RWPE1 (cell line): ENCODE measurements around the gene CBX7.

ENCODE experiments used
- CTCF ChIA-PET: fragments of 350-600 bp; sonication (Branson Sonifier 250); formaldehyde crosslinking; extraction: SDS; loops from one replicate; lab custom pipeline; 2021; lab: Yijun Ruan, JAX
- POLR2A ChIA-PET: fragments of 400-600 bp; formaldehyde crosslinking; extraction: SDS; loops from one replicate; lab custom pipeline; 2020; ENCODE audit warnings: antibody characterized with exemption; ENCODE audit not compliant: low non-redundant PET; lab: Yijun Ruan, JAX
- DNase-seq: peaks from one replicate; pipeline ENCODE4 v3.0.0; 2012; ENCODE audit warnings: low spot score
- H3K27ac ChIP-seq: fragments of 450-650 bp; 2 replicates; pipeline ENCODE4 v1.5.1; 2017
- TF ChIP-seq, protein P1 (sequence below): fragments of 450-650 bp; conservative IDR thresholded peaks from 2 replicates; pipeline ENCODE4 v1.5.1; 2017; ENCODE audit warnings: low read depth, mild to moderate bottlenecking

The CBX7 gene

DNA sequence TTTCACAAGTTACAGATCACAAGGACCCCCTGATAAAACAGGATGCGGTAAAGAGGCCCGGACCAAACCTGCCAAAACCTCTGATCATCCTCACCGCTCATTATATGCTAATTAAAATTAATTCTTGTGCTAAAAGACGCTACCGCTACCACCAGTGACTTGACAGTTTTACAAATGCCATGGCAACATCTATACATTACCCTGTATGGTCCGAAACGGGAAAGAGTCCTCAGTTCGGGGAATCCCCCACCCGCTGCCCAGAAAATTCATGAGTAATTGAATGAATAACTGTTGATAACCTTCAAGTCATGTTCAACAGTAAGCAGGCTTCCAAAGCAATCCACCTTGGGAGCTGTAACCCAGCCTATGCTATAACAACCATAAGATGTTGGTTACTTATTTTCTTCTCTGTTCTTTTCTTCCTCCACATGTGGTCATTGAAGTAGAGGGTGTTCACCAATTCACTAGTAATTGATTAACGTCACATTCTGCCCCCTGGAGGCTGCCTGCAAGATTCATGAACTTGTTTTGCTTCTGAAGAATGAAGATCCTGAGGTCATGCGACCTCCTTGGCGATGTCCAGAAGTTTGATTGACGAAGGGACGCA is 34.8 kb downstream of the CBX7 start:
- ChIA-PET POLR2A (no interaction called here), CTCF (interaction anchor here (1.0 kb wide), 1 partner anchor 187 kb away, joined by 4 read pairs; no protein-coding TSS in a partner anchor)
- no peak overlapping the region for H3K27ac ChIP-seq
- TF ChIP-seq, protein P1, sequence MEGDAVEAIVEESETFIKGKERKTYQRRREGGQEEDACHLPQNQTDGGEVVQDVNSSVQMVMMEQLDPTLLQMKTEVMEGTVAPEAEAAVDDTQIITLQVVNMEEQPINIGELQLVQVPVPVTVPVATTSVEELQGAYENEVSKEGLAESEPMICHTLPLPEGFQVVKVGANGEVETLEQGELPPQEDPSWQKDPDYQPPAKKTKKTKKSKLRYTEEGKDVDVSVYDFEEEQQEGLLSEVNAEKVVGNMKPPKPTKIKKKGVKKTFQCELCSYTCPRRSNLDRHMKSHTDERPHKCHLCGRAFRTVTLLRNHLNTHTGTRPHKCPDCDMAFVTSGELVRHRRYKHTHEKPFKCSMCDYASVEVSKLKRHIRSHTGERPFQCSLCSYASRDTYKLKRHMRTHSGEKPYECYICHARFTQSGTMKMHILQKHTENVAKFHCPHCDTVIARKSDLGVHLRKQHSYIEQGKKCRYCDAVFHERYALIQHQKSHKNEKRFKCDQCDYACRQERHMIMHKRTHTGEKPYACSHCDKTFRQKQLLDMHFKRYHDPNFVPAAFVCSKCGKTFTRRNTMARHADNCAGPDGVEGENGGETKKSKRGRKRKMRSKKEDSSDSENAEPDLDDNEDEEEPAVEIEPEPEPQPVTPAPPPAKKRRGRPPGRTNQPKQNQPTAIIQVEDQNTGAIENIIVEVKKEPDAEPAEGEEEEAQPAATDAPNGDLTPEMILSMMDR, result peak; percentile 40
- DNase-seq, result no peak

GRCh38 chr22:39115977-39116621 is 36.4 kb downstream of the CBX7 start:
- TF ChIP-seq, protein P1, result no peak
- ChIA-PET CTCF (no interaction called here), POLR2A (no interaction called here)
- DNase-seq, result no peak
- H3K27ac ChIP-seq, result no peak overlapping the region

- DNase-seq, result no peak
- no peak overlapping the region for H3K27ac ChIP-seq
- POLR2A ChIA-PET, result no interaction called here
- TF ChIP-seq, protein P1, result no peak
- CTCF ChIA-PET, result interaction anchor here (0.7 kb wide), 1 partner anchor 269 kb away, joined by 4 read pairs; no protein-coding TSS in a partner anchor
These were observed 36.9 kb downstream of the CBX7 start for GRCh38 chr22:39115570-39115969.

GRCh38 chr22:39114112-39114511 is 38.4 kb downstream of the CBX7 start:
- CTCF ChIA-PET, result interaction anchor here (0.6 to 0.9 kb wide), 2 partner anchors 245 to 345 kb away, joined by 3 read pairs; no protein-coding TSS in a partner anchor
- no peak for DNase-seq
- TF ChIP-seq, protein P1, result no peak
- POLR2A ChIA-PET, result no interaction called here
- H3K27ac ChIP-seq, result no peak overlapping the region

DNA sequence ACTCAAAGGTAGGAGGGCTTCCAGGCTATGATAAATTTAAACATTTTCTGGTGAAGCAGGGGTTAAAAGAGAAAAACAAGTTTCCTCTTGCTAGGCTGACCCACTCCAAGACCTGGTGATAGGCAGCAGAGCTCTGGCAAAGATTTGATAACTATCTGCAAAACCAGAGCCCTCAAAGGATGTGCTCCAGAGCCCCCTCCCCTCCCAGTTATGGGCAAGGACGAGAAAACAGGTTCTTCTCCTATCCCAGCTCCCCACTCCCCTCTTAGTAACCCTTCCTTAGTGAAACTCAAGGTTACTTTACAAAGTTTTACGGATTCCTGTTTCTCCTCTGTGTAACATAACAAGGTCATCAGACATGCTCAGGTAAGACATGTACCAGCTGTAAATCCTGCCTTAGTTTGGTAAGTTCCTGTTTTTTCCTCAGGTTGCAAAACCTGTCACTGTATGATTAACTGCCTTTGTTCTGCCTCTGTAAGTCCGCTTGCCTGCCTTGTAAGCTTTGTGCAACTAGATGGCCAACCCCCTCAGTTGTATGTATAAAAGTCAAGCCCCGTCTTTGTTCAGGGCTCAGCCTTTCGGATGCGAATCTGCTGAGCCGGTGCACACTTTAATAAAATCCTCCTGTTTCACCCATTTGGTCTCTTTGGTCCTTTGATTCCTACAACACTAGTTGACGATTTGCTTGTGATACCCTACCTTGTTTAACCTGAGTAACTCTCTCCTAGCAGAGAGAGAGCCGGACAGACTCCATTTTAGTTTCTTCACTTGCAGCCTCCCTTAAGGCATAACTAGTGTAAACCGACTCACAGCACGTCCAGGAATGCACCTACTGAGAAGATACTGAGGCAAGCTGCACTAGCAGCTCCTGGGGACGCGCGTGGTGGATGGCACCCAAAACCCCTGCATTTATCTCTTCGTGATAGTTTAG is 41.6 kb downstream of the CBX7 start:
- TF ChIP-seq, protein P1, result no peak
- CTCF ChIA-PET, result interaction anchor here (0.6 to 1.5 kb wide), 4 partner anchors 11 to 319 kb away, joined by 3 to 4 read pairs (median 3); no protein-coding TSS in a partner anchor
- POLR2A ChIA-PET, result no interaction called here
- no peak overlapping the region for H3K27ac ChIP-seq
- DNase-seq, result no peak

DNA sequence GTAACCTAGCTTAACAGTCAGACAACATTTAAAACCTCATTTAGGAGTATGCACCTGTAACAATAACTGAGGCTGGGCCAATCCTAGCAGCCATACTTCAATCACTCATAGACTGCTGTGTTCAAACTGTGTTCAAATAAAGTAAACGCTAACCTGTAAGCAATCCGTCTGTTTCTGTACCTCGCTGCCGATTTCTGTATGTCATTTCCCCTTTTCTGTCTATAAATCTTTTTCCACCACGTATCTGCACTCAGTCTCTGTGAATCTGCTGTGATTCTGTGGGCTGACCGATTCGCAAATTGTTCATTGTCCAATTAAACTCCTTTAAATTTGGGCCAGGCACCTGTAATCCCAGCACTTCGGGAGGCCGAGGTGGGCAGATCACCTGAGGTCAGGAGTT is 43.1 kb downstream of the CBX7 start:
- ChIA-PET CTCF (no interaction called here), POLR2A (interaction anchor here (0.6 kb wide), 1 partner anchor 104 kb away, joined by 3 read pairs; no protein-coding TSS in a partner anchor)
- TF ChIP-seq, protein P1, result no peak
- H3K27ac ChIP-seq, result no peak overlapping the region
- DNase-seq, result no peak
